ENCODE results near the gene UPF2. TPM values are rescaled to one million over a fixed set of nuclear protein-coding genes. Genes with fewer than 3 reads are reported as not detected.

UPF2 gene
- total RNA-seq, 4 donors from 2014 or later: 12.9 to 22.3 (median 17.8) TPM

- intact Hi-C loops (cut with DNase I): no loop called here
- 87 to 90% methylated on average over 5 to 6 of the region's 6 CpGs for WGBS, 2 donors
- Histone ChIP-seq H3K27me3 (no peaks in the 10 kb centered on the region), H3K9me3 (no peaks in the 10 kb centered on the region), H3K36me3 (no peaks in the 10 kb centered on the region), H3K4me1 (no peaks in the 10 kb centered on the region), H3K27ac (no peak overlapping the region), H3K4me3 (no peak overlapping the region)
- TF ChIP-seq POLR2A (IDR thresholded peaks at IDR 0.05): no peak
- TF ChIP-seq, protein P1, sequence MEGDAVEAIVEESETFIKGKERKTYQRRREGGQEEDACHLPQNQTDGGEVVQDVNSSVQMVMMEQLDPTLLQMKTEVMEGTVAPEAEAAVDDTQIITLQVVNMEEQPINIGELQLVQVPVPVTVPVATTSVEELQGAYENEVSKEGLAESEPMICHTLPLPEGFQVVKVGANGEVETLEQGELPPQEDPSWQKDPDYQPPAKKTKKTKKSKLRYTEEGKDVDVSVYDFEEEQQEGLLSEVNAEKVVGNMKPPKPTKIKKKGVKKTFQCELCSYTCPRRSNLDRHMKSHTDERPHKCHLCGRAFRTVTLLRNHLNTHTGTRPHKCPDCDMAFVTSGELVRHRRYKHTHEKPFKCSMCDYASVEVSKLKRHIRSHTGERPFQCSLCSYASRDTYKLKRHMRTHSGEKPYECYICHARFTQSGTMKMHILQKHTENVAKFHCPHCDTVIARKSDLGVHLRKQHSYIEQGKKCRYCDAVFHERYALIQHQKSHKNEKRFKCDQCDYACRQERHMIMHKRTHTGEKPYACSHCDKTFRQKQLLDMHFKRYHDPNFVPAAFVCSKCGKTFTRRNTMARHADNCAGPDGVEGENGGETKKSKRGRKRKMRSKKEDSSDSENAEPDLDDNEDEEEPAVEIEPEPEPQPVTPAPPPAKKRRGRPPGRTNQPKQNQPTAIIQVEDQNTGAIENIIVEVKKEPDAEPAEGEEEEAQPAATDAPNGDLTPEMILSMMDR (IDR thresholded peaks at IDR 0.05): no peak
- DNase-seq: no peak
Measured at GRCh38 chr10:11901036-11901301, 141.6 kb downstream of the UPF2 start.

- Histone ChIP-seq H3K36me3 (no peaks in the 10 kb centered on the region), H3K27ac (no peak overlapping the region), H3K27me3 (no peaks in the 10 kb centered on the region), H3K4me3 (no peak overlapping the region), H3K4me1 (no peaks in the 10 kb centered on the region), H3K9me3 (no peaks in the 10 kb centered on the region)
- DNase-seq: no peak
- WGBS, 2 donors: 88 to 91% methylated on average over 14 to 15 of the region's 28 CpGs
- intact Hi-C loops (cut with DNase I): no loop called here
- TF ChIP-seq, protein P1 (IDR thresholded peaks at IDR 0.05): no peak
- TF ChIP-seq POLR2A (IDR thresholded peaks at IDR 0.05): no peak
Measured at GRCh38 chr10:11899067-11899876, 143.3 kb downstream of the UPF2 start.

DNA sequence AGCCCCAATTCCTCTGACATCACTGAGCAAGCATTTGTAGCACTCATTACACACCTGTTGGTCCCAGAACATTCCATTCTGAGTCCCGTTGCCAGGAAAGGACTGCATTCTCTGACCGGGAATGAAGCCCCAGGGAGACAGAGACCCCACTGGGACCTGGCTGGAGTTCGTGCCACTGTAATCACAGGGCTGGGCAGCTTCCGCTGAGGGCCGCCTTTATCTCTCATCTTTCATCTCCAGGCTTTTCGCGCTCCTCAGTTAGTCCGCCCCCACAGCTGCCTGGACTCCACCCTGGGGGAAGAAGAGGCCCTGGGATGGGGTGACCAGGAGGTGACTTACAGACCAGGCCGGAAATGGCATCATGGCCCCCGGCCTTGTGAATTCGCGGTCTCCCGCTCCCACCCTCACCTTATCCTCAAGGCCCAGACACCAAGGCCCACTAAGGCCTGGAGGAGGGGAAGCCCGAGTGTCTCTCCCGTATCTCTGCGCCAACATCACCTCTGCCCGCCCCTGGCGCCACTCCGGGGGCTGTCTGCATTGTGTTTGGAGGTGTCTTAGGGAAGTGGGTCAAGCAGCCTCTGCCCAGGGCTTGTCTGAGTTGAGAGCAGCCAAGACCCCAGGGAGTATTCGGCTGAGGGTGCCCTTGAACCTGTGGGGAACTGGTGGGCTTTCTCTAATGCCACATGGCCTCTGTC lies 144.1 kb downstream of the UPF2 start:
- Histone ChIP-seq H3K27me3 (no peaks in the 10 kb centered on the region), H3K9me3 (no peaks in the 10 kb centered on the region), H3K36me3 (no peaks in the 10 kb centered on the region), H3K4me1 (no peaks in the 10 kb centered on the region), H3K27ac (no peak overlapping the region), H3K4me3 (no peak overlapping the region)
- WGBS, 2 donors: 61 to 82% methylated on average over 4 to 17 of the region's 20 CpGs
- TF ChIP-seq, protein P1 (IDR thresholded peaks at IDR 0.05): no peak
- no peak for TF ChIP-seq POLR2A (IDR thresholded peaks at IDR 0.05)
- intact Hi-C loops (cut with DNase I): no loop called here
- no peak for DNase-seq

DNA sequence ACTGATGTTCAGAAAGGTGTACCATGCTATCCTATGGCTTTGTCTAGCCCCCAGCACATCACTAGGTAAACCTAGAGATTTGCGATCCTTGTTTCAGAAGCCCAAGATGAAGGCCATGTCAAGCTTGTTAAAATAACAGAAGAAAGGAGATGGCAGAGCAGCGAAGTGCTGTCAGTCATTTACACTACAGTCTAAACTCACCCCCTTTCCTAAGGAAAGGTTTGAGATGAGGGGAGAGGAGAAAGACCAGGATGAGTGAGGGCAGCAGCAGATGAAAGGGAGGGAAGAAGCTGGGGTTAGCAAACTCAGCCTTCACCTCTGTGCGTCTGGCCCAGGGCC lies 144.6 kb downstream of the UPF2 start:
- no peak for TF ChIP-seq POLR2A (IDR thresholded peaks at IDR 0.05)
- TF ChIP-seq, protein P1 (IDR thresholded peaks at IDR 0.05): no peak
- Histone ChIP-seq H3K4me1 (no peaks in the 10 kb centered on the region), H3K36me3 (no peaks in the 10 kb centered on the region), H3K27me3 (no peaks in the 10 kb centered on the region), H3K4me3 (no peak overlapping the region), H3K27ac (no peak overlapping the region), H3K9me3 (no peaks in the 10 kb centered on the region)
- DNase-seq: no peak
- intact Hi-C loops (cut with DNase I): no loop called here
- 75 to 77% methylated on average over 3 of the region's 3 CpGs for WGBS, 2 donors

GRCh38 chr10:11896549-11897200 lies 145.9 kb downstream of the UPF2 start:
- H3K9me3 ChIP-seq: no peaks in the 10 kb centered on the region
- H3K36me3 ChIP-seq: no peaks in the 10 kb centered on the region
- H3K4me1 ChIP-seq: no peaks in the 10 kb centered on the region
- no peaks in the 10 kb centered on the region for H3K27me3 ChIP-seq
- 78 to 79% methylated on average over 5 of the region's 5 CpGs for WGBS, 2 donors
- TF ChIP-seq, protein P1 (IDR thresholded peaks at IDR 0.05): no peak
- no peak for TF ChIP-seq POLR2A (IDR thresholded peaks at IDR 0.05)
- DNase-seq: no peak
- H3K27ac ChIP-seq: no peak overlapping the region
- intact Hi-C loops (cut with DNase I): no loop called here
- no peak overlapping the region for H3K4me3 ChIP-seq
